Measurements from ENCODE around the gene AGO1. TPM values are rescaled to one million over a fixed set of nuclear protein-coding genes. Genes with fewer than 3 reads are reported as not detected.
A peak's percentile ranks its signal among the peaks of the same experiment; 100 is the strongest.

Gene AGO1
- total and polyA plus RNA-seq, 10 of the 15 experiments (the other 5 are each of a cell fraction or from before 2014, with no cell fraction given) = 1.8 to 24.0 (median 8.1) TPM

DNA sequence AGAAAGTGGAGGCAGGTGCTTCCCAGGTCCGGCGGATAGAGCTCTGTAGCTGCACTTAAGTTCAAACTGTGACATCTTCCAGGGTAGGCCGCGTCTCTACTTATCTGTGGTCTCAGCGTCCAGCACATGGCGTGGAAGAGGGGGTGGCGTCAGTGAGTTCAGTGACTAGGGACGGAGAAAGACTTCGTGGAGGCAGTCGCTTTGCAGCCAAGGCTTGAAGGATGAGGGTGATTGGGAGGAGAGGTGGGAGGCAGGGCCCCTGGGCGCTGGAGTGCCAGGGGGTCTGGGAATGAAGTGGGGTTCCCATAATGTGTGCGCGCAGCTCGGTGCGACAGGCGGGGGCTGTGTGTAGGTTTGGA lies 444 bp upstream of the AGO1 start:
- ChIA-PET SMC1A (ENCODE audit: uncharacterized antibody, unreplicated experiment) (interaction anchor here (0.6 to 1.6 kb wide), 2 partner anchors 48 to 299 kb away, joined by 3 to 5 read pairs; partner anchors contain the start of gene AGO3), RAD21 (ENCODE audit: unreplicated experiment) (interaction anchor here (0.6 to 1.1 kb wide), 3 partner anchors 25 to 333 kb away, joined by 3 to 4 read pairs (median 3); no protein-coding TSS in a partner anchor), POLR2A (interaction anchor here (0.9 to 1.6 kb wide), 4 partner anchors 14 to 51 kb away, joined by 3 to 6 read pairs (median 4); partner anchors contain the start of gene AGO3), CTCF (interaction anchor here (0.6 to 1.7 kb wide), 12 partner anchors 9 to 305 kb away, joined by 3 to 8 read pairs (median 4); no protein-coding TSS in a partner anchor)
- Histone ChIP-seq H3K79me2 (ENCODE audit: control insufficient read depth, insufficient read depth, low read length) (peaks cover 11% of the 10 kb centered on the region), H3K27me3 (replicated peaks in 1 of 2; ENCODE audit: control insufficient read depth in 2 of 2, insufficient read depth in 2 of 2, low read length in 1 of 2) (no peaks in the 10 kb centered on the region), H3K4me1 (ENCODE audit: control insufficient read depth, insufficient read depth, low read length) (peaks cover 13% of the 10 kb centered on the region), H3K9ac (ENCODE audit: control insufficient read depth, insufficient read depth, low read length) (no peak overlapping the region), H3K36me3 (ENCODE audit: control insufficient read depth in 2 of 2, insufficient read depth in 2 of 2, low read length in 1 of 2) (no peaks in the 10 kb centered on the region), H3K4me2 (ENCODE audit: control insufficient read depth, insufficient read depth) (no peak overlapping the region; the same call in 1 of the 2 replicates), H4K20me1 (ENCODE audit: control insufficient read depth, insufficient read depth) (no peaks in the 10 kb centered on the region), H3K4me3 (no peak overlapping the region), H2AFZ (ENCODE audit: control insufficient read depth, low read depth, low read length) (peak overlapping the region; percentile 59), H3K27ac (ENCODE audit: control insufficient read depth, insufficient read depth) (no peak overlapping the region), H3K9me3 (replicated peaks; ENCODE audit: control insufficient read depth, insufficient read depth, low read length) (no peaks in the 10 kb centered on the region)
- in situ Hi-C loops (cut with MboI) (no loop called here), intact Hi-C loops (cut with micrococcal nuclease; ENCODE audit: unreplicated experiment) (loop anchor here (2.0 to 10.0 kb wide), 2 partner anchors 48 to 202 kb away; partner anchors contain the start of genes ADPRS, AGO3 and TEKT2)
- BruUV-seq (replicated peaks) = no TSS peak
- FAIRE-seq (no peak), ATAC-seq (no peak), DNase-seq (ENCODE audit: low read depth, low spot score) (no peak)
- WGBS (ENCODE audit: insufficient coverage, insufficient replicate concordance, low lambda C conversion rate, missing lambda C conversion rate) = 46% methylated on average over 16 of the region's 16 CpGs
- TF ChIP-seq, protein P1, sequence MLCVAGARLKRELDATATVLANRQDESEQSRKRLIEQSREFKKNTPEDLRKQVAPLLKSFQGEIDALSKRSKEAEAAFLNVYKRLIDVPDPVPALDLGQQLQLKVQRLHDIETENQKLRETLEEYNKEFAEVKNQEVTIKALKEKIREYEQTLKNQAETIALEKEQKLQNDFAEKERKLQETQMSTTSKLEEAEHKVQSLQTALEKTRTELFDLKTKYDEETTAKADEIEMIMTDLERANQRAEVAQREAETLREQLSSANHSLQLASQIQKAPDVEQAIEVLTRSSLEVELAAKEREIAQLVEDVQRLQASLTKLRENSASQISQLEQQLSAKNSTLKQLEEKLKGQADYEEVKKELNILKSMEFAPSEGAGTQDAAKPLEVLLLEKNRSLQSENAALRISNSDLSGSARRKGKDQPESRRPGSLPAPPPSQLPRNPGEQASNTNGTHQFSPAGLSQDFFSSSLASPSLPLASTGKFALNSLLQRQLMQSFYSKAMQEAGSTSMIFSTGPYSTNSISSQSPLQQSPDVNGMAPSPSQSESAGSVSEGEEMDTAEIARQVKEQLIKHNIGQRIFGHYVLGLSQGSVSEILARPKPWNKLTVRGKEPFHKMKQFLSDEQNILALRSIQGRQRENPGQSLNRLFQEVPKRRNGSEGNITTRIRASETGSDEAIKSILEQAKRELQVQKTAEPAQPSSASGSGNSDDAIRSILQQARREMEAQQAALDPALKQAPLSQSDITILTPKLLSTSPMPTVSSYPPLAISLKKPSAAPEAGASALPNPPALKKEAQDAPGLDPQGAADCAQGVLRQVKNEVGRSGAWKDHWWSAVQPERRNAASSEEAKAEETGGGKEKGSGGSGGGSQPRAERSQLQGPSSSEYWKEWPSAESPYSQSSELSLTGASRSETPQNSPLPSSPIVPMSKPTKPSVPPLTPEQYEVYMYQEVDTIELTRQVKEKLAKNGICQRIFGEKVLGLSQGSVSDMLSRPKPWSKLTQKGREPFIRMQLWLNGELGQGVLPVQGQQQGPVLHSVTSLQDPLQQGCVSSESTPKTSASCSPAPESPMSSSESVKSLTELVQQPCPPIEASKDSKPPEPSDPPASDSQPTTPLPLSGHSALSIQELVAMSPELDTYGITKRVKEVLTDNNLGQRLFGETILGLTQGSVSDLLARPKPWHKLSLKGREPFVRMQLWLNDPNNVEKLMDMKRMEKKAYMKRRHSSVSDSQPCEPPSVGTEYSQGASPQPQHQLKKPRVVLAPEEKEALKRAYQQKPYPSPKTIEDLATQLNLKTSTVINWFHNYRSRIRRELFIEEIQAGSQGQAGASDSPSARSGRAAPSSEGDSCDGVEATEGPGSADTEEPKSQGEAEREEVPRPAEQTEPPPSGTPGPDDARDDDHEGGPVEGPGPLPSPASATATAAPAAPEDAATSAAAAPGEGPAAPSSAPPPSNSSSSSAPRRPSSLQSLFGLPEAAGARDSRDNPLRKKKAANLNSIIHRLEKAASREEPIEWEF (IDR thresholded peaks at IDR 0.05; ENCODE audit: insufficient replicate concordance, low read depth, low read length) = no peak
- no peak for TF ChIP-seq RUNX3 (IDR thresholded peaks at IDR 0.05; ENCODE audit: low read length)
- TF ChIP-seq WRNIP1 (IDR thresholded peaks at IDR 0.05; ENCODE audit: borderline replicate concordance, low read depth, low read length) = no peak
- no peak for TF ChIP-seq SPI1 (IDR thresholded peaks at IDR 0.05; ENCODE audit: borderline replicate concordance, insufficient read depth, low read depth, low read length)
- TF ChIP-seq IKZF2 (IDR thresholded peaks at IDR 0.05) = no peak
- TF ChIP-seq PML (IDR thresholded peaks at IDR 0.05; ENCODE audit: low read length) = no peak
- TF ChIP-seq POLR2A (IDR thresholded peaks at IDR 0.05; ENCODE audit: low read depth, low read length) = no peak
- TF ChIP-seq, protein P2, sequence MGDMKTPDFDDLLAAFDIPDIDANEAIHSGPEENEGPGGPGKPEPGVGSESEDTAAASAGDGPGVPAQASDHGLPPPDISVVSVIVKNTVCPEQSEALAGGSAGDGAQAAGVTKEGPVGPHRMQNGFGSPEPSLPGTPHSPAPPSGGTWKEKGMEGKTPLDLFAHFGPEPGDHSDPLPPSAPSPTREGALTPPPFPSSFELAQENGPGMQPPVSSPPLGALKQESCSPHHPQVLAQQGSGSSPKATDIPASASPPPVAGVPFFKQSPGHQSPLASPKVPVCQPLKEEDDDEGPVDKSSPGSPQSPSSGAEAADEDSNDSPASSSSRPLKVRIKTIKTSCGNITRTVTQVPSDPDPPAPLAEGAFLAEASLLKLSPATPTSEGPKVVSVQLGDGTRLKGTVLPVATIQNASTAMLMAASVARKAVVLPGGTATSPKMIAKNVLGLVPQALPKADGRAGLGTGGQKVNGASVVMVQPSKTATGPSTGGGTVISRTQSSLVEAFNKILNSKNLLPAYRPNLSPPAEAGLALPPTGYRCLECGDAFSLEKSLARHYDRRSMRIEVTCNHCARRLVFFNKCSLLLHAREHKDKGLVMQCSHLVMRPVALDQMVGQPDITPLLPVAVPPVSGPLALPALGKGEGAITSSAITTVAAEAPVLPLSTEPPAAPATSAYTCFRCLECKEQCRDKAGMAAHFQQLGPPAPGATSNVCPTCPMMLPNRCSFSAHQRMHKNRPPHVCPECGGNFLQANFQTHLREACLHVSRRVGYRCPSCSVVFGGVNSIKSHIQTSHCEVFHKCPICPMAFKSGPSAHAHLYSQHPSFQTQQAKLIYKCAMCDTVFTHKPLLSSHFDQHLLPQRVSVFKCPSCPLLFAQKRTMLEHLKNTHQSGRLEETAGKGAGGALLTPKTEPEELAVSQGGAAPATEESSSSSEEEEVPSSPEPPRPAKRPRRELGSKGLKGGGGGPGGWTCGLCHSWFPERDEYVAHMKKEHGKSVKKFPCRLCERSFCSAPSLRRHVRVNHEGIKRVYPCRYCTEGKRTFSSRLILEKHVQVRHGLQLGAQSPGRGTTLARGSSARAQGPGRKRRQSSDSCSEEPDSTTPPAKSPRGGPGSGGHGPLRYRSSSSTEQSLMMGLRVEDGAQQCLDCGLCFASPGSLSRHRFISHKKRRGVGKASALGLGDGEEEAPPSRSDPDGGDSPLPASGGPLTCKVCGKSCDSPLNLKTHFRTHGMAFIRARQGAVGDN (IDR thresholded peaks at IDR 0.05) = no peak
- TF ChIP-seq ETV6 (conservative IDR thresholded peaks at IDR 0.05 in 1 of 2, IDR thresholded peaks at IDR 0.05 in 1 of 2; ENCODE audit: borderline replicate concordance in 1 of 2, low read depth in 1 of 2) = no peak
- TF ChIP-seq MTA2 (IDR thresholded peaks at IDR 0.05; ENCODE audit: low read depth) = no peak
- no peak for TF ChIP-seq CBX3 (IDR thresholded peaks at IDR 0.05; ENCODE audit: borderline replicate concordance, low read depth)
